GM18507 (cell line): Measurements from ENCODE around the gene KDM2B.

Source experiments
- DNase-seq: peaks from one replicate; pipeline ENCODE4 v3.0.0; 2011; ENCODE audit warnings: low read depth; ENCODE audit not compliant: insufficient read length; ENCODE audit errors: extremely low spot score
- FAIRE-seq: peaks from 2 replicates; lab custom pipeline; 2011; peaks lifted over from hg19 to GRCh38; lab: Jason Lieb, UNC

Gene KDM2B

DNA sequence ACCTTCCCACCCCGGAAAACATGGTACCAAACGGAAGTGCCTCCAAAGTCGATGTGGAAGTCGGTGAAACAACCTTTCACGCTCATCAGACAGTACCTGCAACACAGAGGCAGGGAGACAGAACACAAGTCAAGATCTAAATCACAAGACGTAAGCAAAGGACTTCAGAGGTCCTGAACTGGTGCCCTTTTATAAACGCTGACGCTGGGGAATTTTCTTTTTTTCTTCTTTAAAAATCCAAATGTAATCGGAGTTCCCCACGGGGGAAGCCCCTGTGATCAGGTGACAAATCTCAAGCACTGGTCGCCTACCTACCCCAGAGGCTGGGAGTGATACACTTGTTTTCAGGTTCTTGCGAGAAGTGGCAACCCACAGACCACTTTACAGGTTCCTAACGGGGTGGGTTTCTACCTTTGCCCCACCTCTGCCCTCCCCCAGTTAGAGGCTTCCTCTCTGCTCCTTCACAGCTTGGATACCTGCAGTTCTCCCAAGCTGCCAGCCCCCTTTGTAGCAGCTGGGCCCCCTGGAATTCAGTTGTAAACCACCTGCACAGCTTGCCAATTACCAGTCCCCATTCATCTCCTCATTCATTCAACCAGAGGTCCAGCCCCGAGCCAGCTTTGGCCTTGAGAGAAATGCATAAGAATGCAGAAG lies 46.2 kb downstream of the KDM2B start:
- DNase-seq (no peak), FAIRE-seq (peak; percentile 89)

- FAIRE-seq = peak; percentile 73
- no peak for DNase-seq
Observed at GRCh38 chr12:121533394-121534090, 47.3 kb downstream of the KDM2B start.

DNA sequence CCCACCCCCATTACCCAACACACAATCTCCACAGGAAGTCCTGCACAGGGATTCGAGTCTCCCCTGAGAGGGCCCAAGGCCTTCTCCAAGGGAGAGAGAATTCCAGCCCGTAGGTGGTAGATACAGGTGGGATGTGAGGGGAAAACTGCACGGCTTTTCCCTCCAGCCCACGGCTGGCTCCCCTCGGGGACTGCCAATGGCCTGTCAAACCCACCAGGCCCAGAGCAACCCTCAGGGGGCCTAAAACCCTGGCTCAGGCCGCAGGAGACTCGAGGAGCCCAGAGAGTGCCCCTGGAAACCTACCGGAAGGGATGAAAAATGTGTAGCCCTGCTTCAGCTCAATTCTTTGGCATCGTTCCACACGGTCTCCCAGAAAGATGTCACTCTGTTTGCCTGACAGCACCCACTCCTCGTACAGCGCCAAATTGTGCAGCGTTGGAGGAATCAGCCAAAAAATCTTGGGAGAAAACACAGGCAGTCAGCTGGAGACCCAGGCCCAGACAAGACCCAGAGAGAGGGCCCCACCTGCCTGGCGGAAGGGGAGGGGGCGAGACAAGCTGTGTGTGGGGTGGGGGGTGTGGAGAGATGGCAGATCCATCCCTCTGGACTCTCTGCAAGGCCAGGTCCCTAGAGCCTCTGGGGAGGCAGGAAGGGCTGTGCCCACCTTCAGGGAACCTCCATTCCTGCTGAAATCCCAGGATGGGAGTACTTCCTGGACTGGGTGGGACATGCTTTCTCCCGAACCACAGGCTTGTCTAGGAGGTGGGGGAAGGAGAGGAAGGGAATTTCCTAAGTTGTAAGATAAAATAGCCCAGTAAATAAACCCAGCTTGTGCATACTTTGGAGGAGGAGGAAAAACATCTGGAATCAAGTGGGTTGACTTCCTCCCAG lies 48.1 kb downstream of the KDM2B start:
- no peak for DNase-seq
- no peak for FAIRE-seq

DNA sequence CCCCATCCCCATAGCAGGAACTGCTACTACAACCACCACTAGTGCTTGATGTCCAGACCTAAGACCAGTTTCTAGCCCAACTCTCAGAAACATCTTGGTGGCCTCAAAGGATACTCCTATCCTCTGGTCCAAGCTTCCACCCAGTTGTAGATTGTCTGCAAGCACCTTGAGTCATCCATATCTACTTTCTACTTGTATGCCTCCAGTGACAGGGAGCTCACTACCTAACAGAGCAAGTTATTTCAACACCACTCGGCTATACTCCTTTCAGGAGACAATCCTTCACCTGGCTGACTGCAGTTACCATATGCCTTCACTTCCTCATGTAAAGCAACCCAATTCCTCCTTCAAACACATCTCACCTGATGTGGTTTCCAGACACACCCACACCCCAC lies 49.5 kb downstream of the KDM2B start:
- FAIRE-seq (peak; percentile 18), DNase-seq (no peak)

GRCh38 chr12:121530600-121531355 lies 50.0 kb downstream of the KDM2B start:
- peak; percentile 96 for FAIRE-seq
- no peak for DNase-seq

DNA sequence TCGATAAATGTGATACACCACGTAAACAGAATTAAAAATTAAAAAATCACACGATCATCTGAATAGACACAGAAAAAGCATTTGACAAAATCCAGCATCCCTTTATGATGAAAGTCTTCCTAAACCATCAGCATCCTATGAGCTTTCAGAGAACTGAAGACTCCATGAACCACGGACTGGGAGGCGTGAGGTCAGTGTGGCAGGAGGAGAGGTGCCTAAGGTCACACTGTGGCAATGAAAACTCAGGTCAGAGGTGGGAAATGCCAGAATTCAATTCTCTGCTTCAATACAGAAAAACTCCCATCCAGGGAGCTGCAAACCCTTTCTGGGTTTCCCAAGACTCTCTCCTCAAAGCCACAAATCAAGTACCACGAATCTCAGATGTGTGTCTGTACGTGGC lies 51.6 kb downstream of the KDM2B start:
- FAIRE-seq (no peak), DNase-seq (no peak)

DNA sequence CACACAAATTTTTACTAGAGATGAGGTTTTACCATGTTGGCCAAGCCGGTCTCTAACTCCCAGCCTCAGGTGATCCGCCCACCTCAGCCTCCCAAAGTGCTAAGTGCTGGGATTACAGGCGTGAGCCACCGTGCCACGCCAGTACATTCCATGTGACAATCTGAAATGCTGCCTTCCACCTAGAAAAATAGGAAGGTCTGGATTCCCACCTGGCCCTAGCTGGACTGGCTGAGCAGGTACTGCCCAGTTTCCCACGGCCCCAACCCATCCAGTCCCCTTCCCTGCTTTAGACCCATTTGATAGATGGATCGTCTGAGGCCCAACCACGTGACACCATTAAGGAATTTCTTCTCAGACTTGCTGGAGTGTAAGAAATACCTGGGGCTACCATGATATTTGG lies 55.4 kb downstream of the KDM2B start:
- no peak for DNase-seq
- FAIRE-seq = no peak

- no peak for FAIRE-seq
- no peak for DNase-seq
Observed at GRCh38 chr12:121524196-121524916, 56.5 kb downstream of the KDM2B start.

DNA sequence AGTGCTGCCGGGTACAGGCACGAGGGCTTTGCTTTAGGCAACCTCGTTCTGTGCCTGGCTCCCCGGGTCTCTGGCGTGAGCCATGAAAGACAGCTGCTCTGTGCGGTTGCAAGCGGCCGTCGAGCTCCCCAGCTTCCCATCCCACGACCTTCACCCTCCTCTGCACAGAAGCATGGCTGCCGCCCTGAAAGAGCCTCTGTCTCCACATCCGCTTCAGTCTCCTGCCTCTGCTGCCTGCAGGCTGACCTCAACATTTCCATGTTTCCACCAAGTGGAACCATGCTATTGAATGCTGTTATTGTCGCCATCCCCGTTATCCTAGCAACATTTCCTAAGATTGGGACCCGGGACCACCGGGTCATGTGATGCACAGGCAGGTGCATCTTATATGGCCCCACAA lies 57.1 kb downstream of the KDM2B start:
- FAIRE-seq (peak; percentile 89), DNase-seq (peak; percentile 25)

- FAIRE-seq (peak; percentile 85), DNase-seq (peak; percentile 29)
Observed at GRCh38 chr12:121522971-121523370, 57.9 kb downstream of the KDM2B start.

- DNase-seq (no peak), FAIRE-seq (peak; percentile 69)
Observed at GRCh38 chr12:121520586-121521086, 60.2 kb downstream of the KDM2B start.

- FAIRE-seq = no peak
- DNase-seq = no peak
Observed at GRCh38 chr12:121520119-121520518, 60.7 kb downstream of the KDM2B start.

GRCh38 chr12:121519227-121519626 lies 61.6 kb downstream of the KDM2B start:
- FAIRE-seq (no peak), DNase-seq (no peak)

DNA sequence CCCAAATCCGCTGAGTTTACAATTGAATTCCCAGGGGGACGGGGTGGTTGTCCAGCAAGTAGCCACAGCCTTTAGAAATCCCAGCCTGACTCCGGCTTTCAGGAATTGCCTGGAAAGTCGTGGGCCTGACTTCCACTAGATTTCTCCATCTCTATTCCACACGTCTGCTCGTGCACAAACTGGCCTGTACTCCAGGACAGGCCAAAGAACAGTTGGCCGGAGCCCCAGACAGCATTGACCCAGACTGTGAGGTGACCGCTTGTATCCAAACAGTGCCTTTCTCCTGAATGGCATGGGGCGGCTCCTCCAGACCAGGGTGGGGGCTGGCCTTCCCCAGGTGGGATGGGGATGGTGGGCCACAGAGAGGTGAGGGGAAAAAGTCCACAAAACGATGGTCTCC lies 62.2 kb downstream of the KDM2B start:
- no peak for DNase-seq
- no peak for FAIRE-seq

GRCh38 chr12:121516437-121517011 lies 64.3 kb downstream of the KDM2B start:
- no peak for FAIRE-seq
- DNase-seq = no peak

- FAIRE-seq (no peak), DNase-seq (no peak)
Observed at GRCh38 chr12:121515615-121516014, 65.2 kb downstream of the KDM2B start.

DNA sequence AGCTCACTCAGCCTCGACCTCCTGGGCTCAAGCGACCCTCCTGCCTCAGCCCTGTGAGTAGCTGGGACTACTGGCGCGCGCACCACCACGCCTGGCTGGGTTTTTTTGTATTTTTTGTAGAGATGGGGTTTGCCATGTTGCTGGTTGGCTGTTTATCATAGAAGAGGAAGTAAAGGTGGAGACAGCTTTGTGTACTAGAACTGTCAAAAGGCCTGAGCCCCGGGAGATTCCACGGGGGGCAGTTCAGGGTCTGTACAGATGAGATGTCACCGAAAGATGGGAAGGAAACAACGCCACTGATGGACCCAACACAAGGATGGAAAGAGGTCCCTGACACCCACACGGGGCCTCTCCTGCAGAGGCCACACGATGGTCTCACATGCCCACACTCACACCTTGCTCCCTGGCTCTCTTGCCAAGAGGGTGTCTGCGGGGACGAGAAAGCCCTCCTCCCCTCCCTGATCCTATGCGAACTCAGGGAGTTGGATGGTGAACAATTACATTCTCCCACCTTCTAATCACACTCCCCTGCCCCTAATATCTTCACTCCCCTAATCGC lies 66.6 kb downstream of the KDM2B start:
- FAIRE-seq = no peak
- no peak for DNase-seq

DNA sequence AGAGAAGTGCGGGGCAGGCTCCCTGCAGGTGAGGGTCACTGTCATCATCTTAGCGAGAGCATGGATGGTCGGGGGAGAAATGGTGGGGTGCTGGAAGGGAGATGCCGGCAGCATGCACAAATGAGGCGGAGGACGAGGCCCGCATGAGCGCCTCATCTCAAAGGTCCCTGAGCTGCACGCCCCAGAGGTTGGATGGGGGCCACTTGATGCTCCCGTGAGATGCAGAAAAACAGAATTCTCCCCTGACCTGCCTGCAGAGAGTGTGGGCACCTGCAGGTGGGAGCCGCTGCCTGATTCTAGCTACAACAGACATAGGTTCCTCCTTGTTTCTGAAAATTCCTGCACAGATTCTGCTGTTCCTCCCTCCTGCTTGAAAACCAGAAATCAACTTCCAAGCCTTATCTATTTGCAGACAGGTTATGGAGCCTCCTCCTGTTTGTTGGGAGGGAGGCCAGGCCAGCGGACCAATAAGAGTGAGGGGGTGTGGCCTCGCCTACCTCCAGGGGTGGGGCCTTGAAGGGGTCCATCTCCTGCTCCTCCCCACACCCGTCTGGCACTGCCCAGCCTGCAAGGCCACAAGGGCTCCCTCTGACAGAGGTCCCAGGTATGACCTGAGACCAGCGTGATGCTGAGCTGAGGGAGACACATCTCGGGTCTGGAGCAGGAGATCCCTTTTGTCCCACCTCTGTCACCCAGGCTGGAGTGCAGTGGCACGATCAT lies 67.2 kb downstream of the KDM2B start:
- FAIRE-seq (peak; percentile 73), DNase-seq (no peak)
